Lower leg skin (tissue), 3 donors: ENCODE data around the gene PPFIA1.

ENCODE experiments used
- POLR2A ChIP-seq, 2 donors: fragments of 450-650 bp; IDR thresholded peaks; one replicate each; pipeline ENCODE4 v1.6.1; 2016 to 2017; ENCODE audit warnings: antibody characterized with exemption in 2 of 2, mild to moderate bottlenecking in 1 of 2, moderate library complexity in 1 of 2
- TF ChIP-seq, protein P1 (sequence below), 3 donors: fragments of 450-650 bp; IDR thresholded peaks; one replicate each; pipeline ENCODE4 v1.5.1; 2016; ENCODE audit warnings: antibody characterized with exemption in 3 of 3, mild to moderate bottlenecking in 3 of 3, moderate library complexity in 2 of 3

DNA sequence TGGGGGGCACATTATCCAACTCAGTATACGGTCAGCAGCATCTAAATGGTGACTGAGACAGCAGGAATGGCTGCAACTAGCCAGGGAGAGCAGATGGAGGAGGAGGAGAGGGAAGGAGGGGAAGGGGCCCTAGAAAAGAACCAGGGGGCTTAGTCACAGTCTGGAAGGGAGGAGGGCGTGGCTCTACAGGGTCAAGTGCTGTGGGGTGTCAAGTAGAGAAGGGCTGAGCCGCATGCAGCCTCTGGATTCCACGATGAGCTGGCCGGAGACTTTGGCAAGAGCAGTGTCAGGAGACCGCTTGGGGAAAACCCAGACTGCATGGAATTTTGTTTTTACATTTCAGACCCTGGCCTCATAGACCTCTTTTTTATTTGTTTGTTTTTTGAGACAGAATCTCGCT lies 25.8 kb upstream of the PPFIA1 start:
- TF ChIP-seq, protein P1, sequence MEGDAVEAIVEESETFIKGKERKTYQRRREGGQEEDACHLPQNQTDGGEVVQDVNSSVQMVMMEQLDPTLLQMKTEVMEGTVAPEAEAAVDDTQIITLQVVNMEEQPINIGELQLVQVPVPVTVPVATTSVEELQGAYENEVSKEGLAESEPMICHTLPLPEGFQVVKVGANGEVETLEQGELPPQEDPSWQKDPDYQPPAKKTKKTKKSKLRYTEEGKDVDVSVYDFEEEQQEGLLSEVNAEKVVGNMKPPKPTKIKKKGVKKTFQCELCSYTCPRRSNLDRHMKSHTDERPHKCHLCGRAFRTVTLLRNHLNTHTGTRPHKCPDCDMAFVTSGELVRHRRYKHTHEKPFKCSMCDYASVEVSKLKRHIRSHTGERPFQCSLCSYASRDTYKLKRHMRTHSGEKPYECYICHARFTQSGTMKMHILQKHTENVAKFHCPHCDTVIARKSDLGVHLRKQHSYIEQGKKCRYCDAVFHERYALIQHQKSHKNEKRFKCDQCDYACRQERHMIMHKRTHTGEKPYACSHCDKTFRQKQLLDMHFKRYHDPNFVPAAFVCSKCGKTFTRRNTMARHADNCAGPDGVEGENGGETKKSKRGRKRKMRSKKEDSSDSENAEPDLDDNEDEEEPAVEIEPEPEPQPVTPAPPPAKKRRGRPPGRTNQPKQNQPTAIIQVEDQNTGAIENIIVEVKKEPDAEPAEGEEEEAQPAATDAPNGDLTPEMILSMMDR (IDR thresholded peaks at IDR 0.05), result no peak
- no peak for TF ChIP-seq POLR2A (IDR thresholded peaks at IDR 0.05)
